Urinary bladder (tissue), 4 donors: ENCODE results near the gene CNTNAP2. TPM values are rescaled to one million over a fixed set of nuclear protein-coding genes. Genes with fewer than 3 reads are reported as not detected.

Experiments used
- DNase-seq: peaks from one replicate; pipeline ENCODE4 v3.0.0-alpha.2; 2015; ENCODE audit errors: extremely low spot score
- H3K27ac ChIP-seq: one replicate; pipeline ENCODE4 v1.5.1; 2013; ENCODE audit warnings: low read depth, mild to moderate bottlenecking, moderate library complexity
- H3K36me3 ChIP-seq: one replicate; pipeline ENCODE4 v1.6.1; 2013; ENCODE audit warnings: mild to moderate bottlenecking, moderate library complexity; ENCODE audit not compliant: insufficient read depth
- H3K4me1 ChIP-seq: one replicate; pipeline ENCODE4 v1.6.1; 2013; ENCODE audit warnings: mild to moderate bottlenecking, moderate library complexity; ENCODE audit not compliant: insufficient read depth
- H3K4me3 ChIP-seq: one replicate; pipeline ENCODE4 v1.5.1; 2013; ENCODE audit warnings: low read depth, low read length
- WGBS: extraction: QIAGEN DNeasy Blood & Tissue Kit; methylation state at CpG from one replicate; pipeline ENCODE4 v1.1.7; 2013; 5-methylcytosine and 5-hydroxymethylcytosine counted together
- polyA plus RNA-seq: library from polyadenylated mRNA; stranded (reverse); fragments of 200-250 nt; gene quantifications from one replicate; pipeline ENCODE4 v1.2.3, GENCODE V29; 2013
- total RNA-seq: library from RNA; depleted of rRNA; stranded (reverse); fragments of >200 nt; gene quantifications from one replicate; pipeline ENCODE4 v1.2.3, GENCODE V29; 2014
- donor health status: healthy with polysubstance abuse.
- donor health status: healthy.

Gene CNTNAP2
- total and polyA plus RNA-seq, 2 donors, result 0.28 to 23.3 TPM

DNA sequence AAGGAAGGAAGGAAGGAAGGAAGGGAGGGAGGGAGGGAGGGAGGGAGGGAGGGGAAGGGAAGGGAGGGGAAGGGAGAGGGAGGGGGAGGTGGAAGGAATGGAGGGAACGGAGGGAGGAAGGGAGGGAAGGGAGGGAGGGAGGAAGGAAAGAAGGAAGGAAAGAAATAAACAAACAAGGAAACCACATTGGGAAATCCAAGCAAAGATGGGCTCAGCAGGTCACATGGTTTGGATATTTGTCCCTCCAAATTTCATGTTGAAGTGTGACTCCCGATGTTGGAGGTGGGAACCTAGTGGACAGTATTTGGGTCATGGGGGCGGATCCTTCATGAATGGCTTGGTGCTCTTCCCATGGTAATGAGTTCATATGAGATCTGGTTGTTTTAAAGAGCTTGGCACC, 2019.4 kb downstream of the CNTNAP2 start:
- WGBS, result 89% methylated on average over 3 of the region's 3 CpGs
- no peak overlapping the region for H3K27ac ChIP-seq
- H3K4me3 ChIP-seq, result no peak overlapping the region
- H3K36me3 ChIP-seq, result no peaks in the 10 kb centered on the region
- DNase-seq, result no peak
- no peaks in the 10 kb centered on the region for H3K4me1 ChIP-seq

DNA sequence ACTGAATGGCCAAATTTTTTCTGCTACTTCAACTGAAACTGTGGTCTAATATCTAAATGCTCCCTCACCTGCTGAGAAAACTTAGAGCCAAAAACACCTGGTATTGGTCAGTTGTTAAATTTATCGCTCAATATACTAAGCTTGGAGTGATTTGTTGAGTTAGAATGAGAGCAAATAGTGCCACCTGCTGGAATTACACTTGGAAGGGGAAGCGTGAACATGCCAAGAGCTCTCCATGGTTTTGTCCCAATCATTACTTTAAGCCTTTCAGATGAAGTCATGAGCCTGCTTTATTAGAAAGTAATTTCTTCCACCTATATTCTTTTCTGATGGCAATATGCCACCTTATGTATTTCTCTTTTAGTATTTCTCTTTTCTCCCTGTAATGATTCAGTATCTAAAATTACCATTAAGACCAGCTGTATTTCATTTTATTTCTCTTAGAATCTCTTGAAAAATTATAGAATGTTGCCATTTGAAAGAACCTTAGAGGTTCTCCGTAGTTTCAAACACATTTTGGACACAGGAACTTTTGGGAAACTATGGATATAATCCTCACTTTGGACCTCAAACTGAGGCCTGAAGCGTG, 2026.2 kb downstream of the CNTNAP2 start:
- WGBS, result 47% methylated on average over 4 of the region's 4 CpGs
- Histone ChIP-seq H3K27ac (no peak overlapping the region), H3K36me3 (no peaks in the 10 kb centered on the region), H3K4me1 (no peaks in the 10 kb centered on the region), H3K4me3 (no peak overlapping the region)
- peak; percentile 13 for DNase-seq

DNA sequence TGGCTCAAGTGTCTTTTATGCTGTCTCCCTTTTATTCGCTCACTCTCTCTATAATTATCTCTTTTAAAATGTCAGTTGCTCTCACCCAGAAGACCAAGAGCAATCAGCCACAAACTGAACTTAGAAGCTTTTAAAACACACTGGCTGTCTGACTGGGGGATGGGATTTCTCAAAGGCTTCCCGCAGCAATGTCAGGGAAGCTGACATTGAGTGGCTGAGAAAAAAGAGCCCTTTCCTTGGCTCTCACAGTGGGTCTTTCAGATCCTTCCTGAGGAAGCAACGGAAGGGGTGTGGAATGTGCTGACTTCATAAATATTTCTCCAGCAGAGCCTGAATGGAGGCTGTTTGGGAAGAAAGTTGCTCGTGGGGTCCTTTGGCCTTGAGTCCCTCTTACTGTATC, 2028.2 kb downstream of the CNTNAP2 start:
- H3K4me3 ChIP-seq, result no peak overlapping the region
- WGBS, result 52% methylated on average over 4 of the region's 4 CpGs
- no peaks in the 10 kb centered on the region for H3K36me3 ChIP-seq
- H3K4me1 ChIP-seq, result no peaks in the 10 kb centered on the region
- DNase-seq, result no peak
- no peak overlapping the region for H3K27ac ChIP-seq

DNA sequence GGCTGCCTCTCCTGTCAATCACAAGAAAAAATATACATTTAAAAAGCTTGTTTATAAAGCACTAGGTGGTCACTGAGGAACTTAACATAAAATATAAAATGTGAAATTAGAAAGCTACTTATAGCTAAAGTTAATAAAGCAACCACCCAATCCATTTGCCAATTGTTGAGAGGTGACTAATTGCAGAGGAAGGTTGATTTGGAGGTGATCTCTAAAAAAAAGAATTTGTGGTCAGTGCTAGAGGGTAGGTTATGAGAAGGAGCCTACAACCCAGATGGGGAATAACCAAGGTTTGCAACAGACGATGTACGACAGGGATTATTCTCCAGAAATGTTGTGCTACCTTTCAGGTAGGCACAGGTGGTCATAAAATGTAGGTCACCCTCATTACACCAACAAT, 2029.7 kb downstream of the CNTNAP2 start:
- Histone ChIP-seq H3K36me3 (no peaks in the 10 kb centered on the region), H3K27ac (no peak overlapping the region), H3K4me1 (no peaks in the 10 kb centered on the region), H3K4me3 (no peak overlapping the region)
- 95% methylated on average over 2 of the region's 2 CpGs for WGBS
- no peak for DNase-seq

DNA sequence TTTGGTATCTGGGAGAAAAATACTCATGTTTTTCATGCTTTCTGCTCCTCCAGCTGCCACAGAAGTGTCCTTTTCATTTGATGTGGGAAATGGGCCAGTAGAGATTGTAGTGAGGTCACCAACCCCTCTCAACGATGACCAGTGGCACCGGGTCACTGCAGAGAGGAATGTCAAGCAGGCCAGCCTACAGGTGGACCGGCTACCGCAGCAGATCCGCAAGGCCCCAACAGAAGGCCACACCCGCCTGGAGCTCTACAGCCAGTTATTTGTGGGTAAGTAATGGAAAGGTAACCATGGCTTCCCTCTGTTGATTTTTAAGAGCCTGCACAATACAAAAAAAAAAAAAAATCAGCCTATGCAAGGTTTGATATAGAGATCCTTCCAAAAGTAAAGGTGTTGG, 2030.8 kb downstream of the CNTNAP2 start:
- no peaks in the 10 kb centered on the region for H3K36me3 ChIP-seq
- no peak for DNase-seq
- H3K27ac ChIP-seq, result no peak overlapping the region
- no peaks in the 10 kb centered on the region for H3K4me1 ChIP-seq
- no peak overlapping the region for H3K4me3 ChIP-seq
- 92% methylated on average over 6 of the region's 6 CpGs for WGBS

DNA sequence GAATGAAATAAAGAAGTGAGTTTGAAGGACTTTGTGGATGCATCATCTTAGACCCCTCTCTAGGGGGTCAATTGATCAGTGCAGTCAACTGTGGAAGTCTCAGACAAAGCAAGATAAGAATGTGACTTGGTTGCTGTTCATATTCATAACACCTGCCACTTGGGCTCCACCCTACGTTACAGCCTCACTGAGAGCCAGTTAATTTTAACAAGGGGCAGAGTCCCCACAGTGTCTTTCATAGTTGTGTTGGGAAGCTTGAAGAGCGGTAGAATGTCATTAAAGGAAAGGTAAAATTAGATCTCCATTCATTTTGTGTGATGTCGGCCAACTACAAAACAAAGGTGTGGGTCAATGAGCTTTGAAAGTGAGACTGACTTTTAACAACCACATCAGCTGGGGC, 2031.9 kb downstream of the CNTNAP2 start:
- H3K4me1 ChIP-seq, result no peaks in the 10 kb centered on the region
- WGBS, result 93% methylated on average over 3 of the region's 3 CpGs
- no peak overlapping the region for H3K27ac ChIP-seq
- no peak for DNase-seq
- H3K4me3 ChIP-seq, result no peak overlapping the region
- no peaks in the 10 kb centered on the region for H3K36me3 ChIP-seq

DNA sequence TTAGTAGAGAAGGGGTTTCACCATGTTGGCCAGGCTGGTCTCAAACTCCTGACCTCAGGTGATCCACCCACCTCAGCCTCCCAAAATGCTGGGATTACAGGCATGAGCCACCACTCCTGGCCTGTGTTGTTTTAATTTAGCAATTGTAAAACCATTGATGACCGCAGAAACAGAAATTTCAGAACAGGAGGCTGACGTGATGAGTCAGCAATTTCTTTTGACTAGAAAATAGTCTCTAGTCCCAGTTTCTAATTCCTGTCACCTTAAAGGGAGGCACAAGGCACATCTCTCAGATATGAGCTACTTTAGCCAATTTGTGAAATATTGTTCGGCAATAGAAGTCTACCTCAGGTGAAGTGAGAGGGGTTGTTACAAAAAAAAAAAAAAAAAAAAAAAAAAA, 2033.1 kb downstream of the CNTNAP2 start:
- Histone ChIP-seq H3K36me3 (no peaks in the 10 kb centered on the region), H3K4me3 (no peak overlapping the region), H3K4me1 (no peaks in the 10 kb centered on the region), H3K27ac (no peak overlapping the region)
- no peak for DNase-seq
- WGBS, result 97% methylated on average over 3 of the region's 3 CpGs

DNA sequence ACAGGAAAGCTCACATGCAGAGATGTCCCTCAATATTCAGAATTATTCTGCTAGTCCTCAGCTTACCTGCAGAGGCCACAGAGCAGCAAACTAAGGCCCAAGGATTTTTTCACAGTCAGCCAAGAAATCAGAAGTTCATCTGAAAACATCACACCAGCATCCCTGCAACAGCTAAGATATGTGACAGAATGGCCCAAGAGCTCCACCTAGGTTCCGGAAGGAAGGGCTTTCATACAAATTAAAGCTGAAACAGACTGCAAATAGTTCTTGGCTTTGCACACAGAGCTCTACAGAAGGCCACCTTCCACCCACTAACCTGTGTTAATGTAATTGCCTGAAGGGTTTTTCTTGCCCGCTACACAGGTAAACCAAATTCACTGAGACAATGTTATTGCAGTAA, 2035.2 kb downstream of the CNTNAP2 start:
- Histone ChIP-seq H3K4me3 (no peak overlapping the region), H3K27ac (no peak overlapping the region), H3K36me3 (no peaks in the 10 kb centered on the region), H3K4me1 (no peaks in the 10 kb centered on the region)
- no peak for DNase-seq
- 92% methylated on average over 2 of the region's 2 CpGs for WGBS

DNA sequence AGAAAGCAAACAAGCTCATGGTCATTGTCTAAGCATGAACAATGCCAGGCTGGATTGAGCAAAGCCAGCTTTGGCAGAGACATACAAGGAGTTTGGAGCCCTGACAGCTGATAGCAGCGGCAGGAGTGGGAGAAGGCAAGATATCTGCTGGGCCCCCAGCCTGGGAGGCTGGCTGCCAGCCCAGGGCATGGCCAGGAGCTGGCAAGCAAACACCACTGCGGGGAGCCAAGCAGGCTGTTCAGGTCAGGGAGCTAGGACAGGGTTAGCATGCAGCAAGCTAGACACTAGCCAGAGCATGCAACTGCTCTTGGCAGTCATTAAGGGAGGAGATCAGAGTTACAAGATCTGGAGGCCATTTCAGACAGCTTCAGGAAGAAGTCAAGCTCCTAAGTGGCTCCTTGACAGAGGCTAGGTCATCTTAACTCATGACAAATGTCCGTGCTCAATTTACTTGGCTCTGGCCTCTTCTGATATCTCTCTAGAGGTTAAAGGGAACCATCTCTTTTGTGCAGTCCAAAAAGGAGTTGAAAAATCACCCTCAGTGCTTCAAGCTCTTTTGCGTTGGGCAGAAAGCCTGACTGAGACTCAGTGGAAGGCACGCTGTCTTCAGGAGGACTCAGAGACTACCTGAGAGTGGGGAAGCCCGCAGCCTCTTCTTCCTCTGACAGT, 2037.1 kb downstream of the CNTNAP2 start:
- Histone ChIP-seq H3K27ac (no peak overlapping the region), H3K36me3 (no peaks in the 10 kb centered on the region), H3K4me3 (no peak overlapping the region), H3K4me1 (no peaks in the 10 kb centered on the region)
- WGBS, result 41% methylated on average over 6 of the region's 6 CpGs
- no peak for DNase-seq

DNA sequence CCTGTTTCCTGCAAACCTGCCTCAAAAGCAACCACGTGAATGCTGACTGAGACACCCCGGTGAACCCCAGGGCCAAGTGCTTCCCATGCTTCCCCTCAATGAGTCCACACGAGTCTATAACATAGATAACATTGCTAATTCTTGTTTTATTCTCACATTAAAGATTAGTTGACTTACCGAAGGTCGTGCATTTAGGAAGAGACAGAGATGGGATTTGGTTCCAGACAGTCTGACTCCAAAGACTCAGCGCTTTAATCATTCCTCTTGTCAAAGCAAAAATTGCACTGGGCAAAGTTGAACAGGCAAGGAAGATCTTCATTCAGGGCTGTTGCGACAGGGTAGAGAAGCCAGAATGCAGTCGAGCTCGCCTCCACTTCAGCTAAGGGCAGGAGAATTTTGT, 2038.4 kb downstream of the CNTNAP2 start:
- H3K36me3 ChIP-seq, result no peaks in the 10 kb centered on the region
- no peak overlapping the region for H3K4me3 ChIP-seq
- whole genome bisulfite sequencing, result 42% methylated on average over 9 of the region's 9 CpGs
- H3K27ac ChIP-seq, result no peak overlapping the region
- no peaks in the 10 kb centered on the region for H3K4me1 ChIP-seq
- DNase-seq, result no peak

DNA sequence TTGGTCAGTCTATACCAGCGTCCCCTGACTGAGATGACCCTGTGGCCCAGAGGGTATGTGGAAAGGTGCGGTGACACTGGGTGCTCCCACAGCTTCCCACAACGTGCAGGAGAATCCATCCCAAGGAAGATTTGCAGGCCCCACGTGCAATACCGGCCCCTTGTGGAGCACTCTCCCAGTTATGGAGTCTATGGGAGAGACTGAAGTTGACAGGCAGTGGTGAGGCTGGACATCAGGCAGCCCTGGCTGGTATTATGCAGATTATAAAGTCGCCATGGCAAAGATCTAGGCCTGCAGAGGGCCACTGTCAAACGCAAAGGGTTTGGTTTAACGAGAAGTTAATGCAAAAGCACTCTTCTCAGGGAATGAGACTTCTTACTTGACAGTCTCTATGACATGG, 2039.2 kb downstream of the CNTNAP2 start:
- Histone ChIP-seq H3K36me3 (no peaks in the 10 kb centered on the region), H3K4me3 (no peak overlapping the region), H3K27ac (no peak overlapping the region), H3K4me1 (no peaks in the 10 kb centered on the region)
- WGBS, result 80% methylated on average over 8 of the region's 8 CpGs
- no peak for DNase-seq

DNA sequence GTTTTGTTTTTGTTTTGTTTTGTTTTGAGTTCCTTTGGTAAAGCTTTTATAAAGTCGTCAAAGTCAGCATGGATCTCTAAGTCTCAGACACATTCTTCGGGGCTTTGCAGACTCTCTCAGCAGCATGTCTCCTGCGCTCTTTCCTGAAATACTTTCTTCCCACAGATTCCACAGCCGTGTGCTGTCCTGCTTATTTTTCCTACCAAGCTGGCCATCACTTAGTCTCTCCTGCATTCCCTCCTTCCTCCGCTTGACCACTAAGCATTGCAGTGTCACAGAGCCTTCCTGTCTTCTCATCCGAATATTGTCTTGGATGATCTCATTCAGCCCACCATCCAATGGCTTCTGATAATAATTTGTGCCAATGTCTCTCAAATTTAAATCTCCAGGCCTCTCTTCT, 2039.6 kb downstream of the CNTNAP2 start:
- WGBS, result 56% methylated on average over 6 of the region's 6 CpGs
- Histone ChIP-seq H3K27ac (no peak overlapping the region), H3K4me3 (no peak overlapping the region), H3K36me3 (no peaks in the 10 kb centered on the region), H3K4me1 (no peaks in the 10 kb centered on the region)
- DNase-seq, result no peak

DNA sequence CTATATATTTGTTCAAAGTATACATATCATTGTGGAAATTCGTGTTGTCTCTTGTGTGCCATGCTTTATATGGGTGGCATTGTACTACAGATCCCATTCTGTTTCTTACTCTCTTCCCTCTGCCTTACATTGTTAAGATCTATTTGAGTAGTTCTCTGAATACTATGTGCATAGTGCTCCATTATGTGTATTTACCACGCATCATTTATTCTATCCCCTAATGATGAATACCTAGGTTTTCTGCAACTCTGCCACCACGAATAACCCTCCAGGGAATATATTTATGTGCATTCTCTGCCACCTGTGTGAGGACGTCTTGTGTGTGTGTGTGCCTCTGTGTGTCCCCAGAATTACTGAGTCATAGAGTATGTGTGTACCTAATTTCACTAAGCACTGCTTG, 2042.7 kb downstream of the CNTNAP2 start:
- 88% methylated on average over 4 of the region's 4 CpGs for WGBS

DNA sequence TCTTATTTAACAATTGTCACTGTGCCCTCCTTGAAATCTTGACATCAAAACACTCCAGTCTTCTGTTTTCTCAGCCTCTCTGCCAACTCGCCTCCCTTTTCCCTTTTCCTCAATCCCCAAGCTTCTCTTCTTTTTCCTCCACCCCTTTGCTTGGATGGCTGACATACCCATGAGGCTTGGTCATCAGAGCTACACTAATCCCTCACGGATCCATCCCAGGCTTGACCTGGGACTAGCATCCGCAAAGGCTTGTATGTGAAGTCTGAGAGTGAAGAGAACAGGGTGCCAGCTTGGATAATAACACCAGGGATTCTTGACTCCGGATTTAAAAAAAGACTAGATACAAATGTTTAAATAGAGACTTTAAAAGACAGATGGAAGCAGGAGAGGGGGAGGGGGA, 2045.2 kb downstream of the CNTNAP2 start:
- Histone ChIP-seq H3K36me3 (no peaks in the 10 kb centered on the region), H3K27ac (no peak overlapping the region), H3K4me1 (no peaks in the 10 kb centered on the region), H3K4me3 (no peak overlapping the region)
- DNase-seq, result no peak
- 49% methylated on average over 4 of the region's 4 CpGs for WGBS

More for the DNA sequence above, 2042.7 kb downstream of the CNTNAP2 start:
- Histone ChIP-seq H3K4me1 (no peaks in the 10 kb centered on the region), H3K4me3 (no peak overlapping the region), H3K27ac (no peak overlapping the region), H3K36me3 (no peaks in the 10 kb centered on the region)
- DNase-seq, result no peak
